KBM-7 (cell line): ENCODE results near the gene NTRK1.

Experiments used
- DNase-seq: peaks from one replicate; pipeline ENCODE4 v3.0.0-alpha.2; 2015
- in situ Hi-C: fragments of 300-500 bp; cut with MboI; formaldehyde crosslinking; loops from 2 replicates; pipeline ENCODE4 v1.14.3; 2020; ENCODE audit warnings: low sequenced_read_pairs, low pct_unique_long_range_greater_than_20kb, mixed read lengths

Gene NTRK1

GRCh38 chr1:156905176-156905575 lies 44.5 kb downstream of the NTRK1 start:
- in situ Hi-C loops, result no loop called here
- no peak for DNase-seq

GRCh38 chr1:156905651-156906050 lies 45.0 kb downstream of the NTRK1 start:
- peak; percentile 23 for DNase-seq
- in situ Hi-C loops, result no loop called here

DNA sequence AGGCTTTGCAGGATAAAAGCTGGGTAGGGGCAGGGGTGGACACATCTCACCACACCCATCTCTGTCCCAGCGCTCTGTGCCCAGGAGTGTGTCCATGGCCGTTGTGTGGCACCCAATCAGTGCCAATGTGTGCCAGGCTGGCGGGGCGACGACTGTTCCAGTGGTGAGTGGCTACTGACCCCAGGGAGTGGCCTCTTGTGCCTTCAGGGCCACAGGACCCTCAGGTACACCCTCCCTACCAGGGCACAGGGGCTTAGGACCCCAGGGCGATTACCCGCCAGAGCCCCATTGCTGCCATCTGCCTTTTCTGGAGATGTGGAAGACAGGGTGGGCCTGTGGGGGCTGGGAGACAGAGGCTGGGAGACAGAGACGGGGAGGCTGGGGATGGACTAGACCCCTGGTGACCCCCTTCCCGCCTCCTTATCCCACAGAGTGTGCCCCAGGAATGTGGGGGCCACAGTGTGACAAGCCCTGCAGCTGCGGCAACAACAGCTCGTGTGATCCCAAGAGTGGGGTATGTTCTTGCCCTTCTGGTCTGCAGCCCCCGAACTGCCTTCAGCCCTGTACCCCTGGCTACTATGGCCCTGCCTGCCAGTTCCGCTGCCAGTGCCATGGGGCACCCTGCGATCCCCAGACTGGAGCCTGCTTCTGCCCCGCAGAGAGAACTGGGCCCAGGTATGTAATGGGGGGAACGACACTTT lies 45.7 kb downstream of the NTRK1 start:
- in situ Hi-C loops, result no loop called here

DNA sequence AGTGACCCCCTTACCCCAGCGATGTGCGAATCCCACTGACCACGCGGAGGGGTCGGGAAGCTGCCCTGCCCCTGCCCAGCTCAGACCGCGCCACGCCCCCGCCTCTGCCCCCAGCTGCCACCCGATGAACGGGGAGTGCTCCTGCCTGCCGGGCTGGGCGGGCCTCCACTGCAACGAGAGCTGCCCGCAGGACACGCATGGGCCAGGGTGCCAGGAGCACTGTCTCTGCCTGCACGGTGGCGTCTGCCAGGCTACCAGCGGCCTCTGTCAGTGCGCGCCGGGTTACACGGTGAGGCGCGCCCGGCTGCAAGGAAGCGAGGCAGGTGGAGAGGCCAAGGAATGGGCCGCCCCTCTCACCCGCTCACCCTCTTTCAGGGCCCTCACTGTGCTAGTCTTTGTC lies 47.9 kb downstream of the NTRK1 start:
- in situ Hi-C loops, result no loop called here
- DNase-seq, result no peak

More for the DNA sequence above, 45.7 kb downstream of the NTRK1 start:
- DNase-seq, result no peak

DNA sequence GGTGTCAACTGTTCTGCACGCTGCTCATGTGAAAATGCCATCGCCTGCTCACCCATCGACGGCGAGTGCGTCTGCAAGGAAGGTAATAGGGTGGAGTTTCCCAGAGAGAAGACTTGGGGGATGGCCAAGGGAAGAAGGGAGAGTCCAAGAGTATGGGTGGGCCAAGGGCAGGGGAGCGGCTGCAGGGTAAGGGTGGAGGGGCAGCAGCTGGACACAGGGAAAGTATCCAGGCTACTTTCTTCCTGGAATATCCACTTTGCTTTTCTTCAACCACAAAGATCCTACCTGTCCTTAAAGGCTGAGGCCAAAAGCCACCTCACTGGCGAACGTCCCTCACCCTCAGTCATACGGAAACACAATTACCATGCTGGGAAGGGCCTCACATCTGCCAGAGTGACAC lies 48.3 kb downstream of the NTRK1 start:
- no peak for DNase-seq
- in situ Hi-C loops, result no loop called here

- no peak for DNase-seq
- in situ Hi-C loops, result no loop called here
These were observed 49.0 kb downstream of the NTRK1 start for GRCh38 chr1:156909671-156910070.

GRCh38 chr1:156910309-156910782 lies 49.7 kb downstream of the NTRK1 start:
- in situ Hi-C loops, result no loop called here
- peak; percentile 46 for DNase-seq

- in situ Hi-C loops, result no loop called here
- peak; percentile 38 for DNase-seq
These were observed 51.1 kb downstream of the NTRK1 start for GRCh38 chr1:156911577-156912298.

GRCh38 chr1:156912310-156912709 lies 51.6 kb downstream of the NTRK1 start:
- in situ Hi-C loops, result no loop called here
- no peak for DNase-seq

DNA sequence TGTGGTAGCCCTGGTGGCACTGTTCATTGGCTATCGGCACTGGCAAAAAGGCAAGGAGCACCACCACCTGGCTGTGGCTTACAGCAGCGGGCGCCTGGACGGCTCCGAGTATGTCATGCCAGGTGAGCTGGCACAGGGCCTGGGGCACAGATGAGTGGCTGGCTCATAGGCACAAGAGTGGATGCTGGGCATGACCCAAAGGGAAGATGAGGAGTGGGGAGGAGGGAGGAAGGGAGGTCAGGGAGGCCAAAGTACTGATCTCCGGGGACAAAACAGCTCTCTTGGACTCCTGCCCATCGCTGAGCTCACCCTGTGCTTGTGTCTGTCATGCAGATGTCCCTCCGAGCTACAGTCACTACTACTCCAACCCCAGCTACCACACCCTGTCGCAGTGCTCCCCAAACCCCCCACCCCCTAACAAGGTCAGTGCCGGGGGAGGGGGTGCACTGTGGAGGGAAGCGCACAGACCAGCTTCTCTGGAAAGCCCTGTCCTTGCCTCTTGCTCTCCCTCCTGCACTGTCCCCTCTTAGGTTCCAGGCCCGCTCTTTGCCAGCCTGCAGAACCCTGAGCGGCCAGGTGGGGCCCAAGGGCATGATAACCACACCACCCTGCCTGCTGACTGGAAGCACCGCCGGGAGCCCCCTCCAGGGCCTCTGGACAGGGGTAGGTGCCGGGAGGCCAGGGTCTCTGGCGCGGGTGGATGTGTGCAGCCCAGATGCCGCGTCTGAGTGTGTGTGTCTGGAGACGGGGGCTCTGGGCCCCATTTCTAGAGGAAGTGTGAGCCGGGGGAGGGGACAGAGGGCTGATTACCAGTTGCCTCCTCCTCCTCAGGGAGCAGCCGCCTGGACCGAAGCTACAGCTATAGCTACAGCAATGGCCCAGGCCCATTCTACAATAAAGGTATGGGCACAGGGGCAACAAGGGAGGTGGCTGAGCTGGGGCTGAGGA lies 52.5 kb downstream of the NTRK1 start:
- peak; percentile 39 for DNase-seq
- in situ Hi-C loops, result no loop called here

DNA sequence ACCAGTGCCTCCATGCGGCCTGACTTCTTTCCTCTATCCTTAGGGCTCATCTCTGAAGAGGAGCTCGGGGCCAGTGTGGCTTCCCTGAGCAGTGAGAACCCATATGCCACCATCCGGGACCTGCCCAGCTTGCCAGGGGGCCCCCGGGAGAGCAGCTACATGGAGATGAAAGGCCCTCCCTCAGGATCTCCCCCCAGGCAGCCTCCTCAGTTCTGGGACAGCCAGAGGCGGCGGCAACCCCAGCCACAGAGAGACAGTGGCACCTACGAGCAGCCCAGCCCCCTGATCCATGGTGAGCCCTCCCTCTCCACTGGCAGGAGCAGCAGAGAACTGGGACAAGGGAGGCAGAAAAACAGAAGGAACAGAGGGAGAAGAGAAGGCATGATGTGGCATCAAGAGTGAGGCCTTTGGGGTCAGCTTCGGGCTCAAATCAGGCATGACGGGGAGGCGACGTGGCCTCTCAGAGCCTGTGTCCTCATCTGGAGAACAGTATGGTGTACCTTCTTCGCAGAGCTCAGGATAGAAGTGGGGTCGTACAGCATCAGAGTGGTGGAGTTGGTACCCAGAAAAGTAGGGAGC lies 53.2 kb downstream of the NTRK1 start:
- in situ Hi-C loops, result no loop called here
- no peak for DNase-seq

DNA sequence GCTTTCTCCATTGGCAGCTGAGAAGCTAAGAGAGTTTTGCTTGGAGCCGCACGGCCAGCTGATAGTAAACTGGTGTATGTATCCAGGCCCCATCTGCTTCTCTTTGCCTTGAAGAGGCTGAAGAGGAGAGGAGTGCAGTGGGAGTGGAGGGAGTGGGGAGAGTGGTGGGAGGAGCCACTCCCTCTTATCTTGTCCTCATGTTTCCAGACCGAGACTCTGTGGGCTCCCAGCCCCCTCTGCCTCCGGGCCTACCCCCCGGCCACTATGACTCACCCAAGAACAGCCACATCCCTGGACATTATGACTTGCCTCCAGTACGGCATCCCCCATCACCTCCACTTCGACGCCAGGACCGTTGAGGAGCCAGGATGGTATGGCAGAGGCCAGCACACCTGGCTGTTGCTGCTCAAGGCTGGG lies 53.8 kb downstream of the NTRK1 start:
- no peak for DNase-seq
- in situ Hi-C loops, result no loop called here

- peak; percentile 79 for DNase-seq
- in situ Hi-C loops, result no loop called here
These were observed 59.8 kb downstream of the NTRK1 start, which contains the start of gene LRRC71 for GRCh38 chr1:156920233-156921052. LRRC71 (plus strand) TSS chr1:156920632; CDS start chr1:156920804, 172 bp downstream.

- in situ Hi-C loops, result no loop called here
- DNase-seq, result no peak
These were observed 60.4 kb downstream of the NTRK1 start for GRCh38 chr1:156921053-156921529.

- no peak for DNase-seq
- in situ Hi-C loops, result no loop called here
These were observed 62.5 kb downstream of the NTRK1 start for GRCh38 chr1:156922986-156923669.

- DNase-seq, result peak; percentile 25
- in situ Hi-C loops, result no loop called here
These were observed 63.2 kb downstream of the NTRK1 start for GRCh38 chr1:156923670-156924477.
